ENCODE results near the gene SURF4. TPM values are rescaled to one million over a fixed set of nuclear protein-coding genes. Genes with fewer than 3 reads are reported as not detected.

The SURF4 gene
- total RNA-seq, 1 donor: 392 TPM

DNA sequence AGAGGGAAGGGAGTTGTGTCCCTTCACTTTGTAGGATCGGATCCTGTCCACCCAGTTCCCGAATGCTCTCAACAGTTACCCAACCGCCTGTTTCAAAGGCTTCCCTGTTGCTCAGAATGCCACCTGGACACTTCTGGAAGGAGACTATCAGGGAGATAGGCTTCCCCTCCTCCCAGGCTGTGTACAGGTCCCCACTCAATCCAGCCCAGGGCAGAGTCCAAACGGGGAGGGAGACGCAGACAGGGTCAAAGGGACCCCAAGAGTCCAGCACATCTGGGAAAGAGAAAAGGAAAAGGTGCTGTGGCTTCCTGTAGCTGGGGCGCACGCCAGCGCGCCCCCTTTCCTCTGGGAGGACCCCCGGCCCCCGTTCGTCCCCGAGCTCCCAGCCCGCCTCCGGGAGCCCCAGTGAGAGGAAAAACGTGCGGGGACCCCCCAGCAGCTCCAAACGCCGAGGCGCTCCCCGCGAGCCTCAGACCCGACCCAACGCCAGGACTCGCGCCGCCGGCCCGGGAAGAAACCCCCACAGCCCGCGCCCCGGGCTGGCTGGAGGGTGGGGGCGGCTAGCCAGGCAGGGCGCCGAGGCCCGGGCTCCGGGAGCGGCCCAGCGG lies 640 bp downstream of the SURF4 start:
- Histone ChIP-seq H3K9me3 (ENCODE audit: low read depth, low read length) (no peaks in the 10 kb centered on the region), H3K79me2 (ENCODE audit: insufficient read depth, low read length) (peaks cover 57% of the 10 kb centered on the region), H2AFZ (ENCODE audit: low read length) (no peak overlapping the region), H3K4me3 (ENCODE audit: insufficient read depth, low read length) (peak overlapping the region; percentile 96), H3K36me3 (ENCODE audit: insufficient read depth, low read length) (peaks cover 29% of the 10 kb centered on the region), H3K4me2 (ENCODE audit: insufficient read depth, low read length) (peak overlapping the region; percentile 95), H3K4me1 (ENCODE audit: insufficient read depth, low read length) (peaks cover 45% of the 10 kb centered on the region), H4K20me1 (ENCODE audit: insufficient read depth, low read length) (peaks cover 47% of the 10 kb centered on the region), H3K27ac (ENCODE audit: low read depth, low read length) (peak overlapping the region; percentile 93), H3K27me3 (ENCODE audit: insufficient read depth, low read length) (no peaks in the 10 kb centered on the region)
- DNase-seq (ENCODE audit: insufficient read length, low spot score, missing footprints): peak; percentile 92
- TF ChIP-seq CTCF (IDR thresholded peaks at IDR 0.05; ENCODE audit: extremely low read depth, low read depth, low read length): no peak

DNA sequence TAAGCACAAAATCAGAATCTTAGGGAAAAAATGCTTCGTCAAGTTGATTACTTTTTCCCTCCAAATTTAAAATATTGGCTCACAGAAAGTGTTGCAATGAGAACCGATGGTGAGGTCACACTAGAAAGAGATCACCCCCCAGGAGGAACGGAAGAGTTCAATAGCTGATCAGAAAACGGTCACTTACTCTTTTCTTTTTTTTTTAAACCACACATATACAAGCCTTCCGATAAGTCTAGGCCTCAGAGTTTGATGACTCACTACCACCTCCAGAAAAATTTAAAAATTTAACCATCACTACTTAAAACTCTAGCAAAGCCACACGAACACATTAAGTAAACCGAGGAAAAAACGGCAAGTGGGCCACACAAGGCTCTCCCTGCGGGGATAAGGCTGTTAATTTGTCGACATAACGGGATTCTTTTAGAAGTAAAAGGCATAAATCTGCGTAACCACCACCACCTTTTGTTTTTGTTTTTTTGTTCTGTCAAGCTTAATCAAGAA lies 1.2 kb downstream of the SURF4 start:
- peak overlapping the region; percentile 96 for H3K4me3 ChIP-seq (ENCODE audit: insufficient read depth, low read length)
- peak overlapping the region; percentile 95 for H3K4me2 ChIP-seq (ENCODE audit: insufficient read depth, low read length)
- H2AFZ ChIP-seq (ENCODE audit: low read length): no peak overlapping the region
- H3K4me1 ChIP-seq (ENCODE audit: insufficient read depth, low read length): peaks cover 50% of the 10 kb centered on the region
- TF ChIP-seq CTCF (IDR thresholded peaks at IDR 0.05; ENCODE audit: extremely low read depth, low read depth, low read length): no peak
- H3K9me3 ChIP-seq (ENCODE audit: low read depth, low read length): no peaks in the 10 kb centered on the region
- peak; percentile 95 for DNase-seq (ENCODE audit: insufficient read length, low spot score, missing footprints)
- no peaks in the 10 kb centered on the region for H3K27me3 ChIP-seq (ENCODE audit: insufficient read depth, low read length)
- H3K36me3 ChIP-seq (ENCODE audit: insufficient read depth, low read length): peaks cover 34% of the 10 kb centered on the region
- peak overlapping the region; percentile 93 for H3K27ac ChIP-seq (ENCODE audit: low read depth, low read length)
- peaks cover 62% of the 10 kb centered on the region for H3K79me2 ChIP-seq (ENCODE audit: insufficient read depth, low read length)
- H4K20me1 ChIP-seq (ENCODE audit: insufficient read depth, low read length): peaks cover 52% of the 10 kb centered on the region

- no peak for TF ChIP-seq CTCF (IDR thresholded peaks at IDR 0.05; ENCODE audit: extremely low read depth, low read depth, low read length)
- peak; percentile 74 for DNase-seq (ENCODE audit: insufficient read length, low spot score, missing footprints)
- Histone ChIP-seq H3K4me3 (ENCODE audit: insufficient read depth, low read length) (peak overlapping the region; percentile 35), H2AFZ (ENCODE audit: low read length) (no peak overlapping the region), H3K27me3 (ENCODE audit: insufficient read depth, low read length) (no peaks in the 10 kb centered on the region), H4K20me1 (ENCODE audit: insufficient read depth, low read length) (peaks cover 77% of the 10 kb centered on the region), H3K4me1 (ENCODE audit: insufficient read depth, low read length) (peaks cover 70% of the 10 kb centered on the region), H3K27ac (ENCODE audit: low read depth, low read length) (peak overlapping the region; percentile 81), H3K9me3 (ENCODE audit: low read depth, low read length) (no peaks in the 10 kb centered on the region), H3K79me2 (ENCODE audit: insufficient read depth, low read length) (peaks cover 87% of the 10 kb centered on the region), H3K36me3 (ENCODE audit: insufficient read depth, low read length) (peaks cover 46% of the 10 kb centered on the region), H3K4me2 (ENCODE audit: insufficient read depth, low read length) (peak overlapping the region; percentile 76)
Observed at GRCh38 chr9:133372144-133372543, 3.7 kb downstream of the SURF4 start.

DNA sequence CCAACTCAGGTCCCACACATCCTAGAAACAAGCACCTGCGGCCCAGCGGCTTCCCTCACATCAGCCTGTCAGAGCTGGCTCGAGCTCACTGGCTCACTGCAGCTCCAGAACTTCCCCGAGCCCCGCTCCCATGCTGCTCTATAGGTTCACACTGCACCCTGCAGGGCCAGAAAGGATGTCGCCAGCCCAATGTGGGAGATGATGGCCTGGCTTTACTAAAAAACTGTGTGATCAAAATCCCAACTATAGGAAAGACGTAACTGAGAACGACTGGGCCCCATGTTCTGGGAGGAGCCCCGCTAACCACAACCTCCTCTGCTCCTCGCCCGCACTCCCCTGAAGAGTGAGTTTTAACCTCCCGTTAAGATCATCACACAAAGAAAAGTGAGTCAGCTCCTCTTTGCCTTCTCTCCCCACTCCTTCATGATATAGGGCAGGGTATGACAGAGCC lies 4.6 kb downstream of the SURF4 start:
- Histone ChIP-seq H3K4me2 (ENCODE audit: insufficient read depth, low read length) (peak overlapping the region; percentile 76), H3K27ac (ENCODE audit: low read depth, low read length) (peak overlapping the region; percentile 81), H3K27me3 (ENCODE audit: insufficient read depth, low read length) (no peaks in the 10 kb centered on the region), H3K79me2 (ENCODE audit: insufficient read depth, low read length) (peaks cover 96% of the 10 kb centered on the region), H3K4me3 (ENCODE audit: insufficient read depth, low read length) (peak overlapping the region; percentile 35), H3K4me1 (ENCODE audit: insufficient read depth, low read length) (peaks cover 62% of the 10 kb centered on the region), H3K36me3 (ENCODE audit: insufficient read depth, low read length) (peaks cover 54% of the 10 kb centered on the region), H2AFZ (ENCODE audit: low read length) (no peak overlapping the region), H3K9me3 (ENCODE audit: low read depth, low read length) (no peaks in the 10 kb centered on the region), H4K20me1 (ENCODE audit: insufficient read depth, low read length) (peaks cover 86% of the 10 kb centered on the region)
- TF ChIP-seq CTCF (IDR thresholded peaks at IDR 0.05; ENCODE audit: extremely low read depth, low read depth, low read length): peak; percentile 13
- peak; percentile 95 for DNase-seq (ENCODE audit: insufficient read length, low spot score, missing footprints)

Data from osteoblast (primary cell).